Measurements from ENCODE around the gene SLC25A48. TPM values are rescaled to one million over a fixed set of nuclear protein-coding genes. Genes with fewer than 3 reads are reported as not detected.

Gene SLC25A48
- total RNA-seq, result 1 to 10 TPM in 1 of 2 donors, under 1 TPM in 1; 0.78 to 2.8 TPM

- TF ChIP-seq CTCF (IDR thresholded peaks at IDR 0.05), result peak; percentile 7
- no peaks in the 10 kb centered on the region for H3K36me3 ChIP-seq
- no peak for DNase-seq (ENCODE audit: low spot score)
- no peaks in the 10 kb centered on the region for H3K9me3 ChIP-seq
- H3K4me1 ChIP-seq (ENCODE audit: control insufficient read depth in 1 of 2, low read depth in 2 of 2), result peaks cover 0 to 10% of the 10 kb centered on the region in 2 donors
- no peaks in the 10 kb centered on the region for H3K27me3 ChIP-seq (replicated peaks; ENCODE audit: insufficient read depth)
- H3K27ac ChIP-seq, result no peak within 1 kb of the TSS
- ATAC-seq (ENCODE audit: insufficient number of reproducible peaks, low FRiP score, low read depth), result no peak
- peak within 1 kb of the TSS; percentile 54 for H3K4me3 ChIP-seq
These were observed at the start of gene SLC25A48 for GRCh38 chr5:135834639-135835529. SLC25A48 (plus strand) TSS chr5:135834663; CDS start chr5:135834848, 185 bp downstream.

- Histone ChIP-seq H3K9me3 (no peaks in the 10 kb centered on the region), H3K4me1 (ENCODE audit: control insufficient read depth in 1 of 2, low read depth in 2 of 2) (no peaks in the 10 kb centered on the region), H3K4me3 (no peak overlapping the region), H3K36me3 (no peaks in the 10 kb centered on the region), H3K27me3 (replicated peaks; ENCODE audit: insufficient read depth) (no peaks in the 10 kb centered on the region), H3K27ac (no peak overlapping the region)
- ATAC-seq (ENCODE audit: insufficient number of reproducible peaks, low FRiP score, low read depth) (no peak), DNase-seq (ENCODE audit: low spot score) (no peak)
- TF ChIP-seq CTCF (IDR thresholded peaks at IDR 0.05), result no peak
These were observed 33.8 kb upstream of the SLC25A48 start for GRCh38 chr5:135800656-135801055.

GRCh38 chr5:135810188-135810943, 24.1 kb upstream of the SLC25A48 start:
- TF ChIP-seq CTCF (IDR thresholded peaks at IDR 0.05), result no peak
- no peaks in the 10 kb centered on the region for H3K36me3 ChIP-seq
- no peak for ATAC-seq (ENCODE audit: insufficient number of reproducible peaks, low FRiP score, low read depth)
- H3K4me3 ChIP-seq, result no peak overlapping the region
- no peak overlapping the region for H3K27ac ChIP-seq
- H3K4me1 ChIP-seq (ENCODE audit: control insufficient read depth in 1 of 2, low read depth in 2 of 2), result no peaks in the 10 kb centered on the region
- H3K9me3 ChIP-seq, result no peaks in the 10 kb centered on the region
- DNase-seq (ENCODE audit: low spot score), result no peak
- H3K27me3 ChIP-seq (replicated peaks; ENCODE audit: insufficient read depth), result peaks cover 5% of the 10 kb centered on the region

- Histone ChIP-seq H3K9me3 (no peaks in the 10 kb centered on the region), H3K4me3 (no peak overlapping the region), H3K4me1 (ENCODE audit: control insufficient read depth in 1 of 2, low read depth in 2 of 2) (no peaks in the 10 kb centered on the region), H3K27ac (no peak overlapping the region), H3K27me3 (replicated peaks; ENCODE audit: insufficient read depth) (peaks cover 5% of the 10 kb centered on the region), H3K36me3 (no peaks in the 10 kb centered on the region)
- no peak for TF ChIP-seq CTCF (IDR thresholded peaks at IDR 0.05)
- no peak for ATAC-seq (ENCODE audit: insufficient number of reproducible peaks, low FRiP score, low read depth)
- no peak for DNase-seq (ENCODE audit: low spot score)
These were observed 23.5 kb upstream of the SLC25A48 start for GRCh38 chr5:135811007-135811406.

- no peak overlapping the region for H3K27ac ChIP-seq
- H3K27me3 ChIP-seq (replicated peaks; ENCODE audit: insufficient read depth), result peaks cover 5% of the 10 kb centered on the region
- no peaks in the 10 kb centered on the region for H3K9me3 ChIP-seq
- no peaks in the 10 kb centered on the region for H3K4me1 ChIP-seq (ENCODE audit: control insufficient read depth in 1 of 2, low read depth in 2 of 2)
- ATAC-seq (ENCODE audit: insufficient number of reproducible peaks, low FRiP score, low read depth), result no peak
- TF ChIP-seq CTCF (IDR thresholded peaks at IDR 0.05), result no peak
- H3K4me3 ChIP-seq, result no peak overlapping the region
- no peak for DNase-seq (ENCODE audit: low spot score)
- no peaks in the 10 kb centered on the region for H3K36me3 ChIP-seq
These were observed 20.7 kb upstream of the SLC25A48 start for GRCh38 chr5:135813758-135814157.
